Fibroblast of mammary gland (primary cell): ENCODE results near the gene SOX6.

Experiments
- DNase-seq: peaks from one replicate; pipeline ENCODE4 v3.0.0-alpha.2; 2010; ENCODE audit warnings: low read depth
- H3K4me3 ChIP-seq: 2 replicates; pipeline ENCODE4 v1.5.1; 2011; ENCODE audit warnings: low read depth, mild to moderate bottlenecking, low read length, moderate library complexity; ENCODE audit not compliant: control insufficient read depth
- CTCF ChIP-seq: conservative IDR thresholded peaks from 2 replicates; pipeline ENCODE4 v1.5.1; 2011; ENCODE audit warnings: low read depth, low read length, inconsistent platforms; ENCODE audit not compliant: control insufficient read depth, insufficient read depth

The SOX6 gene

GRCh38 chr11:16027621-16028020, 328.7 kb downstream of the SOX6 start:
- no peak for TF ChIP-seq CTCF
- no peak for DNase-seq

GRCh38 chr11:16026849-16027248, 329.5 kb downstream of the SOX6 start:
- DNase-seq, result no peak

More at GRCh38 chr11:16027621-16028020, 328.7 kb downstream of the SOX6 start:
- H3K4me3 ChIP-seq, result no peak overlapping the region

GRCh38 chr11:16018931-16019330, 337.4 kb downstream of the SOX6 start:
- H3K4me3 ChIP-seq, result no peak overlapping the region
- no peak for TF ChIP-seq CTCF
- no peak for DNase-seq

More at GRCh38 chr11:16026849-16027248, 329.5 kb downstream of the SOX6 start:
- no peak overlapping the region for H3K4me3 ChIP-seq
- no peak for TF ChIP-seq CTCF

- no peak for TF ChIP-seq CTCF
- DNase-seq, result no peak
- no peak overlapping the region for H3K4me3 ChIP-seq
These were observed 339.9 kb downstream of the SOX6 start for GRCh38 chr11:16016468-16016829.

GRCh38 chr11:16015741-16016467, 340.4 kb downstream of the SOX6 start:
- no peak for DNase-seq
- no peak overlapping the region for H3K4me3 ChIP-seq
- no peak for TF ChIP-seq CTCF

- no peak for TF ChIP-seq CTCF
- DNase-seq, result peak; percentile 51
- H3K4me3 ChIP-seq, result no peak overlapping the region
These were observed 342.6 kb downstream of the SOX6 start for GRCh38 chr11:16013649-16014275.
